Measurements from ENCODE around the gene MARCKSL1.

GRCh38 chr1:32305310-32305709 lies 30.7 kb downstream of the MARCKSL1 start:
- TF ChIP-seq POLR2A (IDR thresholded peaks at IDR 0.05; ENCODE audit: low read length) = no peak
- TF ChIP-seq GATA1 (IDR thresholded peaks at IDR 0.05; ENCODE audit: low read depth, low read length) = no peak

Data from erythroblast (primary cell).